ENCODE data around the gene WDR33.
"Not testable (repeated sequence)": the region's sequence is repeated elsewhere in the genome, so short reads cannot be mapped to it uniquely, and the experiment has no call there.

WDR33 gene

GRCh38 chr2:127807678-127808353, 3.2 kb downstream of the WDR33 start:
- DNase-seq: no peak

- DNase-seq: not testable (repeated sequence)
Observed at GRCh38 chr2:127806860-127807259, 4.1 kb downstream of the WDR33 start.

GRCh38 chr2:127805491-127805890, 5.5 kb downstream of the WDR33 start:
- no peak for DNase-seq

- no peak for DNase-seq
Observed at GRCh38 chr2:127799926-127800325, 11.0 kb downstream of the WDR33 start.

- no peak for DNase-seq
Observed at GRCh38 chr2:127796389-127796788, 14.6 kb downstream of the WDR33 start.

GRCh38 chr2:127794901-127795300, 16.1 kb downstream of the WDR33 start:
- DNase-seq: not testable (repeated sequence)

- no peak for DNase-seq
Observed at GRCh38 chr2:127792805-127793204, 18.2 kb downstream of the WDR33 start.

- DNase-seq: no peak
Observed at GRCh38 chr2:127790694-127791529, 20.1 kb downstream of the WDR33 start.

- DNase-seq: no peak
Observed at GRCh38 chr2:127786048-127786809, 24.7 kb downstream of the WDR33 start.

GRCh38 chr2:127784965-127785518, 25.9 kb downstream of the WDR33 start:
- no peak for DNase-seq

GRCh38 chr2:127783101-127783500, 27.9 kb downstream of the WDR33 start:
- no peak for DNase-seq

GRCh38 chr2:127778850-127779249, 32.1 kb downstream of the WDR33 start:
- DNase-seq: no peak

- DNase-seq: no peak
Observed at GRCh38 chr2:127778447-127778846, 32.5 kb downstream of the WDR33 start.

- no peak for DNase-seq
Observed at GRCh38 chr2:127776122-127776780, 34.7 kb downstream of the WDR33 start.

GRCh38 chr2:127771756-127772155, 39.2 kb downstream of the WDR33 start:
- DNase-seq: no peak

GRCh38 chr2:127770973-127771735, 39.8 kb downstream of the WDR33 start:
- no peak for DNase-seq

- not testable (repeated sequence) for DNase-seq
Observed at GRCh38 chr2:127770534-127770933, 40.4 kb downstream of the WDR33 start.

GRCh38 chr2:127769587-127769986, 41.4 kb downstream of the WDR33 start:
- no peak for DNase-seq

GRCh38 chr2:127768775-127769479, 42.0 kb downstream of the WDR33 start:
- DNase-seq: no peak

- no peak for DNase-seq
Observed at GRCh38 chr2:127763776-127764175, 47.2 kb downstream of the WDR33 start.

- DNase-seq: no peak
Observed at GRCh38 chr2:127762846-127763245, 48.1 kb downstream of the WDR33 start.
